ENCODE measurements around the gene FRMD6.

Gene FRMD6

DNA sequence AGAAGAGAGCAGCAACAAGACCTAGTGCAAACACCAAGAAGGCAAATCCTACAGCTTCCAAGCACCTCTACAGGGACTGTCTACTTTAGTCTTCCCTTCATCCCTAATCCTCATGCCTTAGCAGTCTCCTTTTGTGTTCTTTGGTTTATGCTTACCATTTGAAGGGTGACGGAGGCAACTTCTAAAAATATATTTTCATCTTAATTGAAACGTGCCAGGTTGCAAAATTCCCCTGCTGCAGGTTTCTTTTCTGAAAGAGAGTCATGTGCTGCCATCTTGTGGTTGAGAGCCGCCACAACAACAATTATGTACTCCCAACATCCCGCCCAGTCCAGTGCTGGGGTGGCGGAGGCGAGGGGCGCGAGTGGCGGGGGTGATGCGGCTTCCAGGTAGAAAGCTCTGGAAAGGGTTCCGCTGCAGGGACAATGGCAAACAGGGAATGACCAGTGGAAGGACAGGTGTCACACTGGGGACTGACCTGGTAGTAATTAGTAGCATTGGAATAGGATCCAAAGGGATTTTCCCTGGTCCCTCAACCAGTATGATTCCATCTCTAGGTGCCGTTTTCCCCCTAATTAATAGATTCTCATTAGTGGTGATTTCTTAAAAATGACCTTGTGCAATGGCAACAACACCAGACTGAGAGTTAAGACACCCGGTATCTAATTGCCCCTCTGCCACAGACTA is 128.4 kb downstream of the FRMD6 start:
- Mint-ChIP-seq H3K27me3 (peaks cover 14% of the 10 kb centered on the region), H3K4me1 (ENCODE audit: low read depth) (peaks cover 42% of the 10 kb centered on the region), H3K27ac (no peak overlapping the region), H3K4me3 (peak overlapping the region; percentile 30), H3K9me3 (peaks cover 2% of the 10 kb centered on the region), H3K36me3 (ENCODE audit: low read depth) (no peaks in the 10 kb centered on the region)
- peak; percentile 79 for DNase-seq

All from activated T-cell treated with anti-CD3 and anti-CD28 coated beads, Interleukin-2, amount 50 U/mL, for 24 hours (primary cell).